HG03280 (cell line): ENCODE results near the gene MCF2L2.
"Not testable (repeated sequence)": the region's sequence is repeated elsewhere in the genome, so short reads cannot be mapped to it uniquely, and the experiment has no call there.

Source experiments
- ATAC-seq: cut with Tn5 transposase; IDR thresholded peaks from one replicate; pipeline ENCODE4 v1.9.1; 2021; ENCODE audit warnings: mild to moderate bottlenecking, moderate library complexity; ENCODE audit not compliant: unreplicated experiment

The MCF2L2 gene

DNA sequence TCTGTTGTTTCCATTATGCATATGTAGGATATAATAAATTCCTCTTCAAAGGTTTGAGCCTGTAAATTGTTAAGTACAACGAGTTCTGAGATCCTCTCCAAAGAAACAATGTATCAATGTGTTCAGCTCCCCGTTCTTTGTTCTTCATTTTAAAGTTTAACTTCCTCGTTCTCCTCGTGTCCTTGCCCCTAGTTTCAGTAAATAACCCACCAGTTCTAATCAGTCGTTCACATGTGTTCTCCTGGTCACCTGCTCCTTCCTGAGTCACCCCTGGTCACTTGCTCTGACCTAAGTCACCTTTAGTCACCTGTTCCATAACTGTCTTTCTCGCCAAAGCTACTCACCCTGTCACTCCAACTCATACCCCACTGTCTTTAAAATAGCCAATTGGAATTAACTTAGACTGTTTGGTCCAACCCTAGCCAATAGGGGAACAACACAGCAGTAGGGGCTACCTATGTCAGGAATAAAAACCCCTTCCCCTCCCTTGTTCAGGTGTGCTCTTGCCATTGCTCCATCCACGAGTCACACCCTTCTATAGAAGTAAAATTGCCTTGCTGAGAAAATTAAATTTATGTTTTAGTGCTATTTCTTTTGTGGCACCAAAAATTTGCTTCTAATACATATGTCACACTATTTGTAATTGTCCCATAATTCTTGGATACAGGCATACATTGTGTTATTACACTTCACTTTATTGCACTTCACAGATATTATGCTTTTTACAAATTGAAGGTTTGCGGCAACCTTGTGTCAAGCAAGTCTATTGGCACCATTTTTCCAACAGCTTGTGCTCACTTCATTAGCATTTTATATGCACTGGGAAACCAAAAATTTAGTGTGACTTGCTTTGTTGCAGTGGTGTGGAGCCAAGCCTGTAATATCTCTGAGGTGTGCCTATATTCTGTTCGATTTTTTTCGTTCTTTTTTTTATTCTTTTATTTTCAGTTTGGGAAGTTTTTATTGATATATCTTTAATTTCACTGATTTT lies 15.3 kb upstream of the MCF2L2 start:
- ATAC-seq, result no peak

DNA sequence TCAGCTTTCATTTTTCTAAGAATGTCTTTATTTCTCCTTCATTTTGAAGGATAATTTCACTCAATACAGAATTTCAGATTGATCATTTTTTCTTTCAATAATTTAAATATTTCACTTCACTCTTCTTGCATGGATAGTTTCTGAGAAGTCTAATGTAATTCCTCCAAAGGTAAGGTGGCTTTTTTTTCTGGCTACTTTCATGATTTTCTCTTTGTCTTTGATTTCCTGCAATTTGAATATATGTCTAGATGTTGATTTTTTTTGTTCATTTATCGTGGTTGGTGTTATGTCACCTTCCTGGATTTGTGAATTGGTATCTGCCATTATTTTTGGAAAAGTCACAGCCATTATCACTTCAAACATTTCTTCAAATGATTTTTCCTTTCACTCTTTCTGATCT lies 14.6 kb upstream of the MCF2L2 start:
- no peak for ATAC-seq

DNA sequence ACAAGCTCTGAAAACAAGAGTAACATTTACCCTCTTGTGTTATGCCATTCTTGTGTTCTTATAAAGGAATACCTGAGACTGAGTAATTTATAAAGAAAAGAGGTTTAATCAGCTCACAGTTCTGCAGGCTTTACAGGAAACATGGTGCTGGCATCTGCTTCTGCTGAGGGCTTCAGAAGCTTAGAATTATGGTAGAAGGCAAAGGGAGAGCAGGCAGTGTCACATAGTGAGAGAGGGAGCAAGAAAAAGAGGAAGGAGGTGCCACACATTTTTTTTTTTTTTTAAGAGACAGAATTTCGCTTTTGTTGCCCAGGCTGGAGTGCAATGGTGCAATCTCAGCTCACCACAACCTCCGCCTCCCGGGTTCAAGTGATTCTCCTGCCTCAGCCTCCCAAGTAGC lies 12.1 kb upstream of the MCF2L2 start:
- ATAC-seq, result not testable (repeated sequence)

DNA sequence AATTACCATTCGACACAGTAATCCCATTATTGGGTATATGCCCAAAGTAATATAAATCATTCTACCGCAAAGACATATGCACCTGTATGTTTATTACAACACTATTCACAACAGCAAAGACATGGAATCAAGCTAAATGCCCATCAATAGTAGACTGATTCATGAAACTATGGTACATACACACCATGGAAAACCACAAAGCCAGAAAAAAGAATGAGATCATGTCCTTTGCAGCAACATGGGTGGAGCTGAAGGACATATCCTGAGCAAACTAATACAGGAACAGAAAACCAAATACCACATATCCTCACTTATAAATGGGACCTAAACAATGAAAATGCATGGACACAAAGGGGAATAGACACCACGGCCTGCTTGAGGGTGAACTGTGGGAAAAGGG lies 11.1 kb upstream of the MCF2L2 start:
- ATAC-seq, result no peak

DNA sequence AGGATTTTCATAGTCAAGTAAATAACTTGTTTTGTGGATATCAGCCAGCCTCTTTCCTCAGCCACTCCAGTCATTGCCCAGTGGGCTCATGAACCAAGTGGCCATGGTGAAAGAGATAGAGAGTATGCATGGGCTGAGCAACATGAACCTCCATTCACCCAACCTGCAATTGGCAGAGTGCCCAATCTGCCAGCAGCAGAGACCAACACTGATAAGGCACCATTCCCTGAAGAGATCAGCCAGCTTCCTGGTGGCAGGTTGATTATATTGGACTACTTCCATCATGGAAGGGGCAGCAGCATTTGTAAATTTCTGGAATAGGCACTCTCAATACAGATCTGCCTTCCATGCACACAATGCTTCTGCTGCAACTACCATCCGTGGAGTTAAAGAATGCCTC lies 10.3 kb upstream of the MCF2L2 start:
- ATAC-seq, result no peak

DNA sequence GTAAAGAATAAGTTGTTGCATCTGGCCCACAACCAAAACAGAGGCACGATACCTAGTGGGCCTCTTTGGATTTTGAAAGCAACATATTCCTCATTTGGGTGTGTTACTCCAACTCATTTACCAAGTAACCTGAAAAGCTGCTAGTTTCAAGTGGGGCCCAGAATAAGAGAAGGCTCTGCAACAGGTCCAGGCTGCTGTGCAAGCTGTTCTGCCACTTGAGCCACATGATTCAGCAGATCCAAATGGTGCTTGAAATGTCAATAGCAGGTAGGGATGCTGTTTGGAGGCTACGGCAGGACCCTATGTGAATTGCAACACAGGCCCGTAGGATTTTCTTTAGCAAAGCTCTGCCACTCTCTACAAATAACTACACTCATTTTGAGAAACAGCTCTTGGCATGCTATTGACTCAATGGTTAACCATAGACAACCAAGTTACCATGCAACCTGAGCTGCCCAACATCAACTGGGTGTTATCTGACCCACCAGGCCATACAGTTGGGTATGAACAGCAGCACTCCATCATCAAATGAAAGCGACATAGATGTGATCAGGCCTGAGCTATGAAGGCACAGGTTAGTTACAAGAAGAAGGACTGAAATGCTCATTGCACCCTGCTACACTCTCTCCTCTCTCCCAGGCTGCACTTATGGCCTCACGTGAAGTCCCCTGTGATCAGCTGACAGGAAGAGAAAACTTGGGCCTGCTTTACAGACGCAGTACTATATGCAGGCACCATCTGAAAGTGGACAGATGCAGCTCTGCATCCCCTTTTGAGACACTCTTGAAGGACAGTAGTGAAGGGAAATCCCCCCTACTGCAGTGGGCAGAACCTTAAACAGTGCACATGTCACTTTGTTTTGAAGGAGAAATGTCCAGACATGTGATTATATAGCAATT lies 9.5 kb upstream of the MCF2L2 start:
- ATAC-seq, result peak; percentile 49

GRCh38 chr3:183437061-183437460 lies 8.6 kb upstream of the MCF2L2 start:
- no peak for ATAC-seq

GRCh38 chr3:183435661-183436060 lies 7.2 kb upstream of the MCF2L2 start:
- peak; percentile 85 for ATAC-seq

DNA sequence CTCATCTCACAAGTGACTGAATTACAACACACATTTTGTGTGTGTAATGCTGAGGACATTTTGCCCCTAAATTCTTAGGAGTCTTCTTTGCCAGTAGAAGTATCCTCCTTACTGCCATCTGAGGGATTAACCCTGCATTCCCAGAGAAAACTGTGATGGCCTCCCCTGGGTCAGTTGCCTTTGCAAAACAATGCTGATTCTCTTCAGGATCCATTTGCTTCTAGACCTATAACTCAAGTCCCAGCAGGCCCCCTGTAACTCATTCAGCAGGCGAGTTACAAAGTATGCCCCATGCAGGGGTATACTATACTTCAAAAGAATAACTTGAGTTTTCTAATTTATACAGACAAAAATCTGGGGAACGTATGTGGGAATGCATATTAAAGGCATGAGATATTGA lies 6.6 kb upstream of the MCF2L2 start:
- ATAC-seq, result no peak

GRCh38 chr3:183434503-183434902 lies 6.1 kb upstream of the MCF2L2 start:
- no peak for ATAC-seq

- no peak for ATAC-seq
Measured at GRCh38 chr3:183430325-183430957, 2.0 kb upstream of the MCF2L2 start.

DNA sequence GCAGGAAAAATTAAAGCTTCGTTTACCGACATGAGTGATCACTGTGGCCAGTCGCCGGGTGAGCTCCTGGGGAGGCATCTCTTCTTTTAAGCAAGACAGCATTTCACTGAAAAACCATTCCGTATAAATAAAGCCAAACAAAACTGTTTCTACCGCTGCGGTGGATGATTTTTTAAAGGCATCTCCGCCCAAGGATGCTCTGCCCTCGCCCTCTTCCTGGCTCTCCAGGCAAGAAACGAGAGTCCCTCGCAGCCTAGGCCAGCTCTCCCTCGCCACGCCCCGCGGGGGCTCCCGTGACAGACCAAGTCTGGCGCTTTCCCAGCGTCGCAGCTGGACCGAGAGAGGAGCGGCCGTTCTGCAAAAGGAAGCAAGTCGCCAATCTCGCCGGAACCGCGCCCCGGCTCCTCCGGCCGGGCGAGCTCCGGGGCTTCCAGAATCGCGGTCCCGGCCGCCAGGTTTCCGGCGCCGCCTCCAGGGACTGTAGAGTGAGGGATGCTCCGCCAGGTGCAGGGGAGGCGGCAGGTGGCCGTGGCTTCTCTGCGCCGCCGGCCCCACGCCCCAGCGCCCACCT lies 458 bp downstream of the MCF2L2 start:
- peak; percentile 39 for ATAC-seq

DNA sequence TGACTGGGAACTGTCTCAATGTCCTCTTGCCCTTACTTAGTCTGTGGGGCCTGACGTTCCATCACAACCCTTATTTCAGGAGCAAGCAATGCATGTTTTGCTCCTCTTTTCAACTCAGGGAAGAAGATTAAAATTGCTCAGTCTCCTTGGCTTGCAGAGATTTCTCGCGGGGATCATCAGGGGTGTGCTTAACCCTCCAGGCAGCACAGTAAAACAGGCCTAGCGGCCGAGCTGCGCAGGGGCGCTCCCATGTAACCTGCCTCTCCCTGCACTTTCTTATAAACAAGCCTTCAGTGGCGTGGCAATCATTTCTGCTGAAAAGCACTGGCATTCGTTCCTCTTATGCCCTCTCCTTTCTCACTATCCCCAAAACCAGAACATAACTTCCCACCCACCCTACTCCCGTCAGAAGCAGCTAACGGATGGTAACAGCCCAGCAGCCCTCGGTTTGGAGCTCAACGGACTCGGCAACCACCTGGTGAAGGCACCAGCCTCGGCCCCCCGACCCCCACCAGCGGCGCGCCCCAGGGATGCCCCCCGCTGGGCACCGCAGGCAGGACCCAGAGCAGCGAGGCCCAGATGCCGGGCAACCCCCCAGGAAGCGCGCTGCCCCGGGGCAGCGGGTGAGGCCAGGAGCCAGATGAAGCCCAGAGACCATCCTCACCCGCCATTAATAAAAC lies 1.1 kb downstream of the MCF2L2 start:
- ATAC-seq, result no peak

DNA sequence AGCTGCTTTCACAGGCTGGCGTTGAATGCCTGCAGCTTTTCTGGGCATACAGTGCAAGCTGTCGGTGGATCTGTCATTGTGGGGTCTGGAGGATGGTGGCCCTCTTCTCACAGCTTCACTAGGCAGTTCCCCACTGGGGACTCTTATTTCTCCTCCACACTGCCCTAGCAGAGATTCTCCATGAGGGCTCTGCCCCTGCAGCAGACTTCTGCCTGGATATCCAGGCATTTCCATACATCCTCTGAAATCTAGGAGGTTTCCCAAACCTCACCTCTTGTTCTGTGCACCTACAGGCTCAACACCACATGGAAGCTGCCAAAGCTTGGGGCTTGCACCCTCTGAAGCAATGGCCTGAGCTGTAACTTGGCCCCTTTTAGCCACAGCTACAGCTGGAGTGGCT lies 9.6 kb downstream of the MCF2L2 start:
- ATAC-seq, result not testable (repeated sequence)

GRCh38 chr3:183411216-183411922 lies 17.1 kb downstream of the MCF2L2 start:
- no peak for ATAC-seq

GRCh38 chr3:183410759-183411158 lies 17.7 kb downstream of the MCF2L2 start:
- ATAC-seq, result no peak

GRCh38 chr3:183410280-183410679 lies 18.1 kb downstream of the MCF2L2 start:
- no peak for ATAC-seq

- ATAC-seq, result no peak
Measured at GRCh38 chr3:183409219-183409618, 19.2 kb downstream of the MCF2L2 start.

GRCh38 chr3:183401678-183402077 lies 26.7 kb downstream of the MCF2L2 start:
- no peak for ATAC-seq

GRCh38 chr3:183400352-183400751 lies 28.1 kb downstream of the MCF2L2 start:
- ATAC-seq, result no peak
